HG03175 (cell line): ENCODE measurements around the gene SNRPA.
"Not testable (repeated sequence)": the region's sequence is repeated elsewhere in the genome, so short reads cannot be mapped to it uniquely, and the experiment has no call there.

Experiments
- ATAC-seq: cut with Tn5 transposase; IDR thresholded peaks from one replicate; pipeline ENCODE4 v1.9.1; 2021; ENCODE audit warnings: mild to moderate bottlenecking, moderate library complexity; ENCODE audit not compliant: unreplicated experiment

SNRPA gene

DNA sequence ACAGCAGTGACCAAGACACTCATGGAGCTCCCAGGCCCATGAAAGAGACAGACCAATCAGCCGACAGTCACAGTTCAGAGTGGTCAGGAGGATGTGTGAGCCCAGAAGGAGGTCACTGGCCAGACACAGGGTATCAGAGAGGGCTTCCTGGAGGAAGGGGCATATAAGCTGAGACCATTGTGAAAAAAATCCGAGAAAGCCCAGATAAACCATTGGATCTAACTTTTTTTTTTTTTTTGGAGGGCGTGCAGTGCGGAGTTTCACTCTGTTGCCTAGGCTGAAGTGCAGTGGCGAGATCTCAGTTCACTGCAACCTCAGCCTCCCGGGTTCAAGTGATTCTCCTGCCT is 29.9 kb upstream of the SNRPA start:
- ATAC-seq, result no peak

DNA sequence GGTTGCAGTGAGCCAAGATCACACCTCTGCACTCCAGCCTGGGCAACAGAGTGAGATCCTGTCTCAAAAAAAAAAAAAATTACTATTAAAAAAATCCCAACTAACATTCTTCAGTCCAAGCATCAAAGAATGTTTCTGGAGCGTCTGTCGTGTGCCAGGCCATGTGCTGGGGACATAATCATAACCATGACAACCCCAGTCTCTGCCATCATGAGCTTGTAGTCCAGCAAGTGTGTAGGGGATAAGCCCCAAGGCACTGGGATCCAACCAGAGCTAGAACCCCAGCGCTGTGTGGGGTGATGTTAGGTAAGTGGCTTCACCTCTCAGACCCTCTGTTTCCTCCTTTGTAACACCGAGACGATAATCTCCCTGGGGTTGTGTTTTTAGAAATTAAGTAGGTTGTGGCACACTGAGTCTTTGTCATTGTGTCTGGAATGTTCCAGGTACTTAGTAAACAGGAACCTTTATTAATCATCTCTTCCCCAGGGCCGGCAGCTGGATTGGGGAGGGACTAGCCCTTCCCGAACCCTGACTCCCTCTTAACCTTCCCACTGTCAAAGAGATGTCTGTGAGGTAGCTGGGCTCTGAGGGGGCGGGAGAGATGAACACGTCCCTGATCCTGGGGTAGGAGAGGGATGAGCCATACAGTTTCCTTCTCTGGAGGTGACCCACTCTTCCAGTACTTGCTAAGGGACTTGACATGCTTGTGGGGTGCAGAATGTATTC is 28.9 kb upstream of the SNRPA start:
- ATAC-seq, result no peak

DNA sequence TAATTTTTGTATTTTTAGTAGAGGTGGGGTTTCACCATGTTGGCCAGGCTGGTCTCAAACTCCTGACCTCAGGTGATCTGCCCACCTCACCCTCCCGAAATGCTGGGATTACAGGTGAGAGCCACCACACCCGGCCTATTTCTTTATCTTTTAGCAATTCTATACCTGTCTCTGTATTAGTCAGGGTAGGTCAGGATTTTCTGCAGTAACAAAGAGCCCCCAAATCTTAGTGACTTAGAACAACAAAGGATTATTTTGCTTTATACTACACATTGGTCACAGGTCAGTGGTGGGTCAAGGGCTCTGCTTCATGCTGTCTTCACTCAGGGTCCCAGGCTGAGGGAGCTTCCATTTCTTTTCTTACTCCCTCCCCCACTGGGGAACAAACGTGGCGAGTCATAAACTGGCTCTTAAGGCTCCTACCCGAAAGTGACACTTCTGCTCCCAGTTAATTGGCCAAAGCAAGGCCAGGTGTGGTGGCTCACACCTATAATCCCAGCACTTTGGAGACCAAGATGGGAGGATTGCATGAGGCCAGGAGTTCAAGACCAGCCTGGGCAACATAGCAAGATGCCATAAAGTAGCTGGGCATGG is 27.2 kb upstream of the SNRPA start:
- ATAC-seq, result no peak

DNA sequence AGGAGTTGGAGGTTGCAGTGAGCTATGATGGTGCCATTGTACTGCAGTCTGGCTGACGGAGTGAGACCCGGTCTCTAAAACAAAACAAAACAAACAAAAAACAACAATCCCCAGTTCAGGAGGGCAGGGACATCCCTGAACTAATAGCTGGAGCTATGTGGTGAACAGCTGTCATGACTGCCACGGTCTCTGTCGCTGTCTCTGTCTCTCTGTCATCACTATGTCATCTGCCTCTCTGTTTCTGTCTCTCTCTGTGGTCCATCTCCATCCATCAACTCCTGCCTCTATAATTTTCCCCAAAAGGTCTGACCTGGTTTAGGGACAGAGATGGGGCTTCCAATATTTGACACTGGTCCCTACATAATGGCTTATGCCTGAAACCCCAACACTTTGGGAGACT is 26.7 kb upstream of the SNRPA start:
- ATAC-seq, result no peak

DNA sequence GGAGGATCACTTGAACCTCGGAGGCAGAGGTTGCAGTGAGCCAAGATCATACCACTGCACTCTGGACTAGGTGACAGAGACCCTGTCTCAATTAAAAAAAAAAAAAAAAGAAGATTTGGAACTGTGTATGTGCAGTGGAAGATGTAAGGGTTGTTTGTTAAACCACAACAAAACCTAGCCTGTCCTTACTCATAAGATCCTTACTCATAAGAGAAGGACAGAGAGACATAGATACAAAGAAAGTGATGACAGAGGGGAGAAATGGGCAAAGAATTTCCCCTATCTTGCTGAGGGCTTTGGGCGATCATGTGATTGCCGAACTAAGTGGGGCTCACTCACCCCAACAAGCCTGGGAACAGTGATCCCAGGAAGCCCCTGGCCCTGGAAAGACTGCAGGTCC is 26.1 kb upstream of the SNRPA start:
- ATAC-seq, result no peak

DNA sequence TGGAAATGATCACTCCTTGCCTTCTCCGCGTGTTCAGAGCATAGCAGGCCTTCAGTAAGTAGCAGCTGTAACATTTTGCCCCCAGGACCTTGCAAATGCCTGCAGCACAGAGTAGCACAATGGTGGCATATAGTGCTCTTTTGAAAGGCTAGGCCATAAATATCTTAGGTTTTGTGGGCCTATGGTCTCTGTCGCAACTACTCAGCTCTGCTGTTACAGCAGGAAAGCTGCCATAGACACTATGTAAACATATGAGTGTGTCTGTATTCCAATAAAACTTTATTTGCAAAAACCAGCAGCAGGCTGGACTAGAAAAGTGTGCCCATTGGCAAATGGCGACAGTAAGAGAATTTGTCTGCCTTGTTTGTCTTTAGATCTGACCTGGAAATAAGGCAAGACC is 24.7 kb upstream of the SNRPA start:
- no peak for ATAC-seq

DNA sequence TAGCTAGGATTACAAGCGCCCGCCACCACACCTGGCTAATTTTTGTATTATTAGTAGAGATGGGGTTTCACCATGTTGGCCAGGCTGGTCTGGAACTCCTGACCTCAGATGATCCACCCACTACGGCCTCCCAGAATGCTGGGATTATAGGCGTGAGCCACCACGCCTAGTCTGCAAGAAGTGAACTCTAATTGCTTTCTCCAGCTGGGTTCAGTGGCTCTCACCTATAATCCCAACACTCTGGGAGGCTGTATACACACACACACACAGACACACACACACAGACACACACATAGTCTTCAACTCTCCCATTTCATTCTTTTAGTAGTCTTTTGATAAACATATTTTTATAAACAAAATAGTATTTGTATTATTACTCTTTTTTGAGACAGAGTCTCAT is 20.9 kb upstream of the SNRPA start:
- not testable (repeated sequence) for ATAC-seq

DNA sequence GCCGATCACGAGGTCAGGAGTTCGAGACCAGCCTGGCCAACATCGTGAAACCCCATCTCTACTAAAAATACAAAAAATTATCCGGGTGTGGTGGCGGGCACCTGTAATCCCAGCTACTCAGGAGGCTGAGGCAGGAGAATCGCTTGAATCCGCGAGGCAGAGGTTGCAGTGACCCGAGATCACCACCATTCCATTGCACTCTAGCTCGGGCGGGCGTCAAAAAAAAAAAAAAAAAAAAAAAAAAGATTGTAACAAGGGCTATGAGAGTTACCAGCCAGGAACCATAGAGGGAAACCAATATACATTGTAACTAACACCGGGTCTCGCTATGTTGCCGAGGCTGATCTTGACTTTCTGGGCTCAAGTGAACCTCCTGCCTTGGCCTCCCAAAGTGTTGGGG is 18.7 kb upstream of the SNRPA start:
- not testable (repeated sequence) for ATAC-seq

DNA sequence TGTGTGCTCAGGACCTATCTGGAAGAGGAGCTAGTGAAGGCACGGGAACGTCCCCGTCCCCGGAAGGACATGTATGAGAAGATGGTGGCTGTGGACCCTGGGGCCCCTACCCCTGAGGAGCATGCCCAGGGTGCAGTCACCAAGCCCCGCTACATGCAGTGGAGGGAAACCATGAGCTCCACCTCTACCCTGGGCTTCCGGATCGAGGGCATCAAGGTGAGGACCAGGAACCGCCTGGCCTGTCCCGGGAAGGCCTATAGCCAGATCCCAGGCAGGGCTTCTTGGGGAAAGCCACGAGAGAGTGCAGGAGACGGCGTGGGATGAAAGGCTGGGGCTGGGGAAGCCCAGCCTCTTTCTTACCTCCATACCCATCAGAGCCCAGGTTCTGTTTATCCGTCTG is 17.9 kb upstream of the SNRPA start:
- no peak for ATAC-seq

DNA sequence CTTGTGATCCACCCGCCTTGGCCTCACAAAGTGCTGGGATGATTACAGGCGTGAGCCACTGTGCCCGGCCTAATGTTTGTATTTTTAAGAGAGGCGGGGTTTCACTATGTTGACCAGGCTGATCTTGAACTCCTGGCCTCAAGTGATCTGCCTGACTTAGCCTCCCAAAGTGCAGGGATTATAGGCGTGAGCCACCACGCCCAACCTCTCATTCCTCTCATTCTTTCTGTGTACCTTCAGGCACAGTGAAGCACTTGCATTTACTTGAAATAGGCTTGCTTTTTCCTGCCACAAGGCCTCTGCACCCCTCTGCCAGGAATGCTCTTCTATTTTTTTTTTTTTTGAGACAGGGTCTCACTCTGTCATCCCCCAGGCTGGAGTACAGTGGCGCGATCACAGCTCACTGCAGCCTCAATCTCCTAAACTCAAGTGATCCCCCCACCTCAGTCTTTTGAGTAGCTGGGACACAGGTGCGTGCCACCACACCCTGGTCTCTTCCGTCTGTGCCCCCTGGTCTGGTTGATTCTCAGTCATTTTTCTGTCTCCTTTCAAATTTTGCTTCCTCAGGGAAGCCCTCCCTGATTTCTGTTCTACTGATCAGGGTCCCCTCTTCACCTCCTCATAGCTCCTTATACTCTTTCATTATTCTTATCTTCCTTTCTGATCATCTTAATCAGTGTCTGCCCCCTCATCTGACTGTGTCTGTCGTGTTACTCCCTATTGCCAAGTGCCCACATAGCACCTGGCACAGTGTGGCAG is 15.8 kb upstream of the SNRPA start:
- ATAC-seq, result no peak

DNA sequence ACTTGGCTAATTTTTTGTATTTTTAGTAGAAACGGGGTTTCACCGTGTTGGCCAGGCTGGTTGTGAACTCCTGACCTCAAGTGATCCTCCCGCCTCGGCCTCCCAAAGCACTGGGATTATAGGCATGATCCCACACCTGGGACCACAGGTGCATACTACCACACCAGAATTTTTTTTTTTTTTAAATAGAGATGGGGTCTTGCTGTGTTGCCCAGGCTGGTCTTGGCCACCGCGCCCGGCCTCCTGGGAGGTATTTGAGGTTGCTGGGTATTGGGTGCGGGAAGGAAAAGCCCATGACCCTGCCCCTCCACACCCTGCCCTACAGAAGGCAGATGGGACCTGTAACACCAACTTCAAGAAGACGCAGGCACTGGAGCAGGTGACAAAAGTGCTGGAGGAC is 14.3 kb upstream of the SNRPA start:
- no peak for ATAC-seq

DNA sequence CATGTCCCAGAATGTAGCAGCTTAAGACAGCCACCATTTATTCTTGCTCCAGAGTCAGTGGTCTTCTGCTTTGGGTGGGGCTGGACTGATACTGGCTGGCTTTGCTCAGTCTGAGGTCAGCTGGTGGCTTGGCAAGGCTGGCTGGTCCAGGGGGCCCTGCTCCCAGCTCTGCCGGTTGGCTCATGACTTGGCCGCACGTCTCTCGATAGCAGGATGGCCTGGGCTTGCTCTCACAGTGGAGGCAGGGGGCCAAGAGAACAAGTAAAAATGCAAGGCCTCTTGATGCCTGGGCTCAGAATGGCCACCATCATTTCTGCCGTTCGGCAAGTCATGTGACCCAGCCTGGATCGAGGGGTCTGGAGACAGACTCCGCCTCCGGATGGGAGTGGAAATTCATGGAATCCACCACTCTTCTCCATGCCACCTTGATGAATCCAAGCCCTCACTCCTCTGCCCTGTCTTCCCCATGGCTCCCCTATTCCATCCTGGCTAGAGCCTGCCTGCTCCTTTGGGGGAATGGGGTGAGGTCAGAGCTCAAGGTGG is 13.8 kb upstream of the SNRPA start:
- ATAC-seq, result no peak

DNA sequence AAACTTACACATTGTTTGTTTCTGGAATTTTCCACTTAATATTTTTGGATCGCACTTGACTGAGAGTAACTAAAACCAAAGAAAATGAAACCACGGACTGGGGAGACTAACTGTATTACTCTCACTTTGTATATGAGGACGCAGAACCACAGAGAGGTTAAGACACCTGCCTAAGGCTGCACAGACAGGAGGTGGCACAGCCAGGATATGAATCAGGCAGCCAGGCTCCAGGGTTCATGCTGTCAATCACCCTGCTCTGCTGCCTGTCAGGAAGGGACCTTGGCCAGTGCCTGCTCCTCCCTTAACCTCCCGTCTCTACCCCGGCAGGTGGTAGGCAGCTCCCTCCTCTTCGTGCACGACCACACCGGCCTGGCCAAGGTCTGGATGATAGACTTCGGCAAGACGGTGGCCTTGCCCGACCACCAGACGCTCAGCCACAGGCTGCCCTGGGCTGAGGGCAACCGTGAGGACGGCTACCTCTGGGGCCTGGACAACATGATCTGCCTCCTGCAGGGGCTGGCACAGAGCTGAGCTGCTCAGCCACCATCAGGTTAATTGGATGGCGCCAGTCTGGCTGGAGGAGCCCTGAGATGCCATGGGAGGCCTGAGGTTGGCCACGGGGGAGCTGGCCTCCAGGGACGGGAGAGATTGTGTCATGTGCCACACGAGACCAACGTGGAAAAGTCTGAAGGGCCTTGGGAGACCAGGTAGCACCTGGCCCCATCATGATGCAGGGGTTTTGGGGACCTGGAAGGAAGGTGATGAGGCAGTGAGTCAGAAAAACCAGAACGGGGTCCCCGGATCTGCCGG is 11.8 kb upstream of the SNRPA start:
- ATAC-seq, result no peak

DNA sequence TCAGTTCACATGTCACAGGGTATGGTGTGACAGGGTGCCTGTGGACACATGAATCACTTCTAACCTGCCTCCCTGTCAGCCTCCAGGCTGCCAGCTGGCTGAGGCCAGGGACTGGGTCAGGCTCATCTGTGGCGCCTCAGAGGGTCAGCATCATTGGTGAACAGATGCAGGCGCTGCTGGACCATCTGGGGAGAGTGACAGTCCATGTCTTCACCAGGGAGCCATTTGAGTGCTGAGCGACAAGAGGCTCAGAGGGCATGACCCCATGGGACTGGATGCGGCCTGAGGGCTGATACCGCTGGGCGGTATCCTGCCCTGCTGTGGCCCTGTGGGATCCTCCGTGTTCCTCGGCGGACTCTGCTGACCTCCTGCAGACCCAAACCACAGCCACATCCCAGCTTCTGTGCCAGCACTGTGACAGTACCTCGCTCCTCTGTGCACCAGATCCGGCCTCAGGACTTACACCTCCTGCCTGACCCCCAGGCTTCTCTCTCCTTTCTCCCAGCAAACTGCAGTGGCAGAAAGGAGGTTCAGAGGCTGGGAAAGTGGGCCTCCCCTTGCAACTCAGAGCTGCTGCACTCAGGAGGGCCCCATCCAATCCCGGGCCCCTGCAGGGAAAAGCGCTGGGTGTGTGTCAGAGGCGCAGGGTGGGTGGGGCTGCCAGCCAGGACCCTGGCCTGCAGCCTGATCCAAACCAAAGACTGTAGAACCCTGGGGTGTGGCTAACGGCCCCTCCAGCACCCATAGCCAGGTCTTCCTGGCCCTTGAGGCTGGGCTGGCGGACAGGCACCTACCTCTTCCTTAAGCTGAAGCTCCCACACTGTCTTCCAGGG is 10.9 kb upstream of the SNRPA start:
- no peak for ATAC-seq

DNA sequence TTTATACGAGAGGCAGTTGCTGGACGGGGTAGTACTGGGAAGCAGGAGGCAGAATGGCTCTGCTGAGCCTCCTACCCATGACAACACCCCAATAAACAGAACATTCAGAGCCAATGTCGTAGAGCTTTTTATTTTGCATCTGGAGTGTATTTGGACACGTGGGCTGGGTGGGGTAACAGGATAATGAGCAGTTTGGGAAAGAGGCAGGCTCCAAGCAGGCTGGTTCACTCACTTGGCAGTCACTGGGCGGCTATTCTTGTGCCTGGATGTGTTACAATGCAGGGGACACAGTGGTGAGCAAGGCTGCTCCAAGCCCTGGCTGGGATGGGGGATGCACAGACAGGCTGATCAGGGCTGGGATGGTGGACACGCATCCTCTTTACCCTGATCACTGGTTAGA is 10.3 kb upstream of the SNRPA start:
- no peak for ATAC-seq

DNA sequence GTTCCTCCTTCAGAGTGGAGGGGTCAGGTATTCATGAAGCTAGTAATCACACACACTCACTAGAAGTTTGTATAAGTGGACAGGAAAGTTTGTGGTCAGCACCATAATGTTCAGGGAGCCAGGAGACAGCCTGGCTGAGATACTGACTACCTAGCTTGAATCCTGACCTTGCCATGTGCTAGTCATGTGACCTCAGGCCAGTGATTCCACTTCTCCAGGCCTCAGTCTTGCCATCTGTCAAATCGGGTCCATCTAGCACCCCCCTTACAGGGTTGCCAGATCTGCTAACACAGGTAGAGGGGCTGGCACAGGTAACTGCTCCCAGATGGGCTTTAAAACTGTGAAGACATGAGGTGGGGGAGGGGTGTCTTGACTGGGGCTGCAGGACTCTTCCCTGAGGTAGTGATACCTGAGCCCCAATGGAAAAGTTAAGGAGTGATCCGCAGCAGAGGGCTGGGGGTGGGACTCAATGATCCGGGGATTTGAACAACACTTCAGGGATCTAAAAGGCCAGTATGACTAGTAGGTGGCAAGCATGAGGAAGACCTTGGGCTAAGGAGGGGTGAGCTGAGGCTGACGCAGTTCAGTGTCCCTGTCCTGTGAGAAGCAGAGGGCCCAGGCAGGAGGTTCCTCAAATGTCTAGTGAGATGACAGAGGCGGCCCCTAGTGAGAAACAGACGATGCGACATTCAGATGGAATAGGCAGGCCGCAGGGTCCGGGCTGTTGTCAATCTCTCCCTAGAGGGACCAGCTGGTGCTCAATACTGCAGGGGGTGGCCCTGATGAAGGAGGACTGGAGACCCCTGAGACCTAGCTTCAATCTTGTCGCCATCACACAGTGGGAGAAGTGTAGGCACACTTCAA is 9.2 kb upstream of the SNRPA start:
- no peak for ATAC-seq

DNA sequence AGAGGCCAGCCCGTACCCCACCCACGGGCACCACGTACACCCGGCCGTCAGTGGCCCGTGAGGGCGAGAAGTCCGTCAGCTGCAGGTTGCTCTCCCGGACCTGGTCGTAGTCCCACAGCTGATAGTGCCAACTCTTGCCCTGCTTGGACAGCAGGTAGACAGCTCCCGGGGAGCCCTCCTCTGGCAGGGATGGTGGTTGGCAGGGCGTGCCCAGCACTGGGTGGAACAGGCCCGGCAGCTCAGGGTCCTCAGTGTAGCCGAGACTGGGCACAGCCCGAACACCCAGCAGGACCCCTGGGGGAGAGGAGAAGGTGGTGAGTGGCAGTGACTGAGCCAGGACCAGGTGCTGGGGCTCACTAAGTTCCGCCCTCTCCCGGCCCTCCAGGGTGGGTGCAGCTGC is 8.5 kb upstream of the SNRPA start:
- no peak for ATAC-seq

DNA sequence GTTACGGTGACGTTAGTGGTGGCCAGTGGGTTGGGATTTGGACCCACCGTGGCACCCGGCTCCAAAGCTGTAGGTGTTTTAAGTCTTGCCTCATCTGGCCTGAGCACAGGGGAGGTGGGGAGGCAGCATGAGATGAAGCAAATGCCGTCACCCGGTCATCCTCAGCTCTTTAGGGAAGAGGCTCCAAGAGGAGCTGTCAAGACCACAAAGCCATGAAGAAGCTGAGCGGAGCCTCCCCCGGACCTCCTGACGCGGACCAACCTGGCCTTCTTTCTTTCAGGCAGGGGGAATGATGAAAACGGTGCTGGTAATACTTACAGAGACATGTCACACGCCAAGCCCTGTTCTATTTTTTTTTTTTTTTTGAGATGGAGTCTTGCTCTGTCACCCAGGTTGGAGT is 8.1 kb upstream of the SNRPA start:
- no peak for ATAC-seq

DNA sequence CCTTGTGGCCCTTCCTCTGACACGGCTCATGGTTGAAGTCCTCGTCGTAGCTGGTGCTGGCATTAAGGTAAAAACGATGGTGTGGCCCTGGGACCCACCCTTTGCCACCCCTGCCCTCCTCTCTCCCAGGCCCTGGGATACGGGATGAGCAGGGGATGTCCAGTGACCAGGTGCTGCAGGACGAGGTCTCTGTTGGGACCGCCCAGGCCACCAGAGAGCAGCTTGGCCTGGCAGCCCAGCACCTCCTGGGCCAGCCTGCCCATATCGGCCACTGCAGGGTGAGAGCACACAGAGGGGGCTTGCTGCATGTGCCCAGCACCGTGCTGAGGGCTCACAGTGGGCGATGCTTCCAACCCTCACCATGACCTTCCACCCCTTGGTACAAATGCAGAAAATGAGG is 7.1 kb upstream of the SNRPA start:
- no peak for ATAC-seq
